Fibroblast of villous mesenchyme (primary cell): ENCODE results near the gene CMIP. TPM values are rescaled to one million over a fixed set of nuclear protein-coding genes. Genes with fewer than 3 reads are reported as not detected.

ENCODE experiments used
- DNase-seq: peaks from one replicate; pipeline ENCODE4 v3.0.0-alpha.2; 2010; ENCODE audit warnings: low read depth
- H3K4me3 ChIP-seq: 2 replicates; pipeline ENCODE4 v1.5.1; 2011; ENCODE audit warnings: low read depth, mild to moderate bottlenecking, low read length
- CTCF ChIP-seq: IDR thresholded peaks from 2 replicates; pipeline ENCODE4 v1.5.1; 2012; ENCODE audit warnings: low read depth, mild to moderate bottlenecking, low read length; ENCODE audit not compliant: insufficient read depth
- total RNA-seq: library from RNA; depleted of rRNA; stranded (reverse); fragments of >200 nt; gene quantifications from 2 replicates; pipeline ENCODE4 v1.2.3, GENCODE V29; 2012

CMIP gene
- total RNA-seq, 1 donor: 7.8 TPM

- DNase-seq: no peak
- no peak for TF ChIP-seq CTCF
- H3K4me3 ChIP-seq: no peak overlapping the region
Observed at GRCh38 chr16:81665588-81665987, 221.0 kb downstream of the CMIP start.

- TF ChIP-seq CTCF: no peak
- no peak for DNase-seq
- H3K4me3 ChIP-seq: no peak overlapping the region
Observed at GRCh38 chr16:81666113-81666512, 221.5 kb downstream of the CMIP start.

GRCh38 chr16:81668243-81669097 lies 223.9 kb downstream of the CMIP start:
- DNase-seq: no peak
- H3K4me3 ChIP-seq: no peak overlapping the region
- no peak for TF ChIP-seq CTCF

- no peak for TF ChIP-seq CTCF
- DNase-seq: no peak
- no peak overlapping the region for H3K4me3 ChIP-seq
Observed at GRCh38 chr16:81669473-81670350, 225.1 kb downstream of the CMIP start.

GRCh38 chr16:81671738-81672597 lies 227.4 kb downstream of the CMIP start:
- no peak overlapping the region for H3K4me3 ChIP-seq

More at GRCh38 chr16:81671738-81672597, 227.4 kb downstream of the CMIP start:
- TF ChIP-seq CTCF: no peak
- DNase-seq: no peak
